Right ventricle myocardium superior (tissue), 1 donor: ENCODE measurements around the gene SEPHS1. TPM values are rescaled to one million over a fixed set of nuclear protein-coding genes. Genes with fewer than 3 reads are reported as not detected.

Source experiments
- ATAC-seq: fragments of 200-7000 bp; cut with Tn5 transposase; one replicate; pipeline ENCODE4 v1.9.1; 2020; ENCODE audit warnings: mild to moderate bottlenecking; ENCODE audit not compliant: poor library complexity
- DNase-seq: peaks from one replicate; pipeline ENCODE4 v3.0.0-alpha.2; 2020
- intact Hi-C: fragments of 100-400 bp; cut with DNase I; formaldehyde crosslinking; loops from one replicate; pipeline ENCODE4 v1.11.2; 2022
- total RNA-seq: library from RNA; stranded (reverse); fragmentation: NEBNext Ultra II Directional; extraction: Animal tissue kit (Norgen Biotek cat#: 25700); gene quantifications from one replicate; pipeline ENCODE4 v1.2.1, GENCODE V29; 2021
- donor health status: DM: no; HTN: yes; CAD: no; lungs with severe emphysema.

SEPHS1 gene
- total RNA-seq, 1 donor from 2014 or later: 27.8 TPM

DNA sequence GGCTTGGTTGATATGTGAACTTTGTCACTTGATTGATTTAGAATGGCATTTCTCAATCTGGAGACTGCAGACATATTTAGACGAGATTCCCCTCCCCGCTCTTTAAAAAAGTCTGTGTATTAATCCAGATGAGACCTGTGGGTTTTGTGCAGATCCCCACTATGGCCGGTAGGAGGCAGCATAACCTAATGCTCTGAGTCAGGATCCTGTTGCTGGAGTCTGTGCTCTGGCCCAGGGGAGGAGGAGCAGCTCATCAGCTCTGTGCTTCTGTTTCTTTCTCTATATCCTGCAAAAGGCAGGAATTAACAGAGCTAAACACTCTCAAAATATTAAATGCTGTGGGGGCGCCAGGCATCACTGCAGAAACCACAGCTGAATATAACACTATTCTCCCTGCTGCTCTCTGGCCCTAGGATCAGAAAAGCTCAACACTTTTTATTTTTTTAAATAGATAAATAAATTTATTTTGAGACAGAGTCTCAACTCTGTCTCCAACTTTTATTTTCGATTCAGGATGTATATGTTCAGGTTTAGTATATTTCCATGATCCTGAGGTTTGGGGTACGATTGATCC, 23.9 kb upstream of the SEPHS1 start:
- peak; percentile 59 for DNase-seq
- peak; percentile 91 for ATAC-seq
- intact Hi-C loops: loop anchor here (5.0 kb wide), 2 partner anchors 70 to 165 kb away; no protein-coding TSS in a partner anchor

DNA sequence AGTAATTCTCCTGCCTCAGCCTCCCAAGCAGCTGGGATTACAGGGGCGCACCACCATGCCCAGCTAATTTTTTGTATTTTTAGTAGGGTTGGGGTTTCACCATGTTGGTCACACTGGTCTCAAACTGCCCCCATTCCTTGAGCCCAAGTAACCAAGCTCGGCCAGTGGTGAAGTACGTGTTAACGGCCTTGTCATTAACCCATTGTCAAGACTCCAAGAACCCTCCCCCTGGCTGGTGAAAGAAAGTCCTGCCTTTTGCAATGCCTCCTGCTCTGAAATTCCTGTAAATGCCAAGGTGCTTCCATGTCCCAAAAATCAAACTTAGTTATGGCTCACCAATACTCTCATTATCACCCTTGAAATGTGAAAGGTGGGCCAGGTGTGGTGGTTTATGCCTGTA, 18.8 kb upstream of the SEPHS1 start:
- intact Hi-C loops: no loop called here
- no peak for DNase-seq
- ATAC-seq: no peak

DNA sequence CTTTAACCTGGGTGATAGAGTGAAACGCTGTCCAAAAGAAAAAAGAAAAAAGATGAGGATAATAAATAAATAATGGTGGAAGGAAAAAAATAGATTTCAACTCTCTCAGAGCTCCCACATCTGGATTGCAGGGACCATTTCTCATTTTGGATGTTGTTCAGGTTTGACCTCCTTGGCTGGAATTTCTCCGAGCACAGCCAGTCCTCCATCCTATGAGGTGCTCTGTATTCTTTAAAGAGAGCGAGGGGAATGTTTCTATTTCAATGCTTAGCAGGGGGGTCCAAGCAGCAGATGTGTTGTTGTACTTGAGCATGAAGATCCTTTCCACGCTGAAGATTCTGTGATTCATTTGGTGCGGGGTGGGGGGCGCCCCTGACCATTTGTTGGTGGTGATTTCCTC, 17.7 kb upstream of the SEPHS1 start:
- intact Hi-C loops: no loop called here
- DNase-seq (no peak), ATAC-seq (no peak)

DNA sequence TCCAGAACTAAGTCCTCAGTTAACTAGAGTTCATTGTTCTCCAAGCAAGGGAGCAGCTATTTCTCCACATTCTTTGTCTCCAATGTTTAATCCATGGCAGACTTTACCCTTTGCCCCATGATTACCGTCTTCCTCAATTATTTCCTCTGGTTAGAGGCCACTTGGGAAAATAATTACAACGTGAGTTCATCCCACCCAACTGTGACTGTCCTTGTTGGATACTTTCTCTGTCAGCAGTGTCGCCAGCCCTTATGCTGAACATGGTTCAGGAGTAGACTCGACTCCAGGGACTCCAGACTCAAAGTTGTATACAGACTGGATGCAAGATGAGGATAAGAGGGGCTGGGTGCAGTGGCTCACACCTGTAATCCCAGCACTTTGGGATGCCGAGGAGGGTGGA, 17.1 kb upstream of the SEPHS1 start:
- ATAC-seq (no peak), DNase-seq (no peak)
- intact Hi-C loops: no loop called here

DNA sequence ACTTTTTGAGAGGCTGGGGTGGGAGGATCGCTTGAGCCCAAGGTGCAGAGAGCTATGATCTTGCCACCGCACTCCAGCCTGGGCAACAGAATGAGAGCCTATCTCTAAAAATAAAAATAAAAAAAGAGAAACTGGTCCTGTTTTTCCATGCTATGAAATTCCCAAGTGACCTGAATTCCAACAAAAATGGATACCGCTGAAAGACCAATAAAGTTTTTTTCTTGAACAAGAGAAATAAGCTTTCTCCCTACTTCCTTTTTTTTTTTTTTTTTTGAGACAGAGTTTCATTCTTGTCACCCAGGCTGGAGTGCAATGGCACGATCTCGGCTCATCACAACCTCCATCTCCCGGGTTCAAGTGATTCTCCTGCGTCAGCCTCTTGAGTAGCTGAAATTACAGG, 12.5 kb upstream of the SEPHS1 start:
- ATAC-seq (no peak), DNase-seq (no peak)
- intact Hi-C loops: no loop called here

DNA sequence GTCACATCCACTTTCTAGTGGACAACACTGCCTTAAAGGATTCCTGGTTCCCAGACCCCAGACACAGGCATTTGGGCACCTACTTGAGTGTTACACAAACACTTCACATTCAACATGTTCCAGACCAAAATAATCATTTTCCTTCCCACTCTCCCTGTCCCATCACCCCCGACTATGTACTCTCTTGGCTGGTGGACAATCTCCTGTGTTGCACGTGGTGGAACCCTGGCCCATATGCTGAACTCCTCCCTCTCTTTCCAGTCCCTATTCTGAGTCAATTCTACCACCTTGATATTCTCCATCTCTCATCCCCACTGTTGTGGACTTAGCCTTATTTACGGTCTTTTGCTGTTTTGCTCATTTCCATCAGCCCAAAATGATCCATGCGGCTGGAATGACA, 8.3 kb upstream of the SEPHS1 start:
- DNase-seq (no peak), ATAC-seq (no peak)
- intact Hi-C loops: no loop called here

DNA sequence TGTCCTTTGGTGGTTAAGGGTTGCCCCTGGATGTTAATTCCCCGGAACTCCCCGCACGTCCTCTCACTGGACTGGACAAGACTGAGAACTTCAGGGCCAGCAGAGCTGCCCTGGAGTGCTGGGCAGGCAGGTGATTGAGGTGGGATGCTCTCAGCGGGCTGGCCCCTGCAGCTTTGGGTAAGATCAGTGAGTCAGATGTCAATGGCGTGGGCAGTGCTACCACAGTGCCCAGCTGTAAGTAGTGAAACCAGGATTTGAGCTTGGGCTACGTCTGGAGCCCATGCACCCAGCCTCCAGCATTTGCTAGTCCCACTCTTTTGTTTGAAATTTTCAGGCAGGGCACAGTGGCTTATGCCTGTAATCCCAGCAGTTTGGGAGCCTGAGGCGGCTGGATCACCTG, 6.7 kb upstream of the SEPHS1 start:
- DNase-seq: no peak
- intact Hi-C loops: no loop called here
- no peak for ATAC-seq

DNA sequence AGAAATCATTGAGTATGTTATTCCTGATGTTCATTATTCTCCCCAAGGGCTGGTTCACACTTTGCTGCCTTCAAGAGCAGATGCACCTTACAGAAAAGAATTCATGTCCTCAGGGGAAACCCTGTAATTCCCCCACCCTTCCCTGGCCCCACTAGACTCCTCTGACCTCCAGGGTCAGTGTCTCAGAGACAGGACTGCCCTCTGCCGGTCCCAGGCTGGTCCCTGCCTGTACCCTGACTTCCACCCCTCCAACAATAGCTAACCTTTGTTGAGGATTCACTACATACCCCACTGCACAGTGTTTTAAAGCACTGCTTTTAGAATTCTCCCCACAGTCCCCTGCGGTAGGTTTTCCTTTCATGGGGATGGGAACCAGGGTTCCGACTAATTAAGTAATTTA, 4.4 kb upstream of the SEPHS1 start:
- no peak for ATAC-seq
- intact Hi-C loops: no loop called here
- no peak for DNase-seq

DNA sequence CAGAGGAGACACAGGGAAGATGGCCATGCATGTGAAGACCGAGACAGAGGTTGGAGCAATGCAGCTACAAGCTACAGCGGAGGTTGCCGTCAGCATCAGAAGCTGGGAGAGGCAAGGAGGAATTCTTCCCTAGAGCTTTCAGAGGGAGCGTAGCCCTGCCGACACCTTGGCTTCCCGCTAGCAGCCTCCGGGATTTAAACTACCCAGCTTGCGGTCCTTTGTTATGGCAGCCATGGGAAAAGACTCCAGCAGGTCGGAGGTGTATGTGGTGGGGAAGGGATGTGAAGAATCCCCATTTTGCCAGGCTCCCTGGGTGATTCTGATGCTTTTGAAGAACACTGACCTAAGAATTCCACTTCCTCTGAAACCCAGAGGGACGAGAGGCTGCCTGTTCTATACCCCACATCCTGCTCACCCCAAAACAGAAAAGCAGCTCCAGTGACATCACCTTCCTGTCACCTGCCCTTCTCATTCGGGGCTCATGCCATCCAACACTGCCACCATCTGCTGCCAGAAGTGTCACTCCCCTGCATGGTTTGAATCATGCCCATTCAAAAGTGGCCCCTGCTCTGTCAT, 3.3 kb upstream of the SEPHS1 start:
- DNase-seq (no peak), ATAC-seq (no peak)
- intact Hi-C loops: no loop called here

DNA sequence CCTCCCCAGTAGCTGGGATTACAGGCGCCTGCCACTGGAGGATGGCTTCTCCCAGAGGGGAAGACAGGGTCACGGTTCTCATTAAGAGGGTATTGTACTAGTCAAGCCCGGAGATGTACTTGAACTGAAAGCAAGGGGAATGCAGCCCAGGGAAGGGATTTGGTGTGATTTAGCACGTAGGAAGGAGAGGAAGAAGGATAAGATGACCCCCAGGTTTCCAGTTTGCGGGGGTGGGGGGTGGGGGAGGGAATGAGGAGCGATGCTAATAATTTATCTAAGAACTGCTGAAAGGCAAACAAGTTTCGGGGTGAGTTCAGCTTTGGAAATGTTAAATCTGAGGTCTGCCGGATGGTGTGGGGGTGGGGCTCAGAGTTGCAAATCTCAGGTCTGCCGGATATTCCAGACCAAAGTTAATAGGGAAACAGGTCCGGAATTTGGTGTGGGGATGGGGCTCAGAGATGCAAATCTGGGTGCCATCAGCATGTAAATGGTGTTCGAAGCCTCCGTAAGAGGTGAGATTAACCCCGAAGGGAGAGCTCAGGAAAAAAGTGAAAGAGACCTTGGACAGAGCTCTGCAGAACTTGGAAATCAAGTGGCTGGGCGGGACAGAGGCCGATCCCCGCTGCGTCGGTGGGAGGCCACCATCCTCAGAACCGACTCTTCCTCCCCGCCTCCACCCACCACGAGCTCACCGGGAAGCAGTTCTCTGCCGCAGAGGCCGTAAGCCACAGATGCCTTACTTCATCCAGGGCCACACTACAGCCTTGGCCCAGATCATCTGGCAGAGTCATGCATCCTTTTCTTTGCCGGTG, 1.6 kb upstream of the SEPHS1 start:
- intact Hi-C loops: loop anchor here (5.0 kb wide), 1 partner anchor 47 kb away; the partner anchor contains the start of gene PHYH
- DNase-seq (peak; percentile 58), ATAC-seq (peak; percentile 33)

DNA sequence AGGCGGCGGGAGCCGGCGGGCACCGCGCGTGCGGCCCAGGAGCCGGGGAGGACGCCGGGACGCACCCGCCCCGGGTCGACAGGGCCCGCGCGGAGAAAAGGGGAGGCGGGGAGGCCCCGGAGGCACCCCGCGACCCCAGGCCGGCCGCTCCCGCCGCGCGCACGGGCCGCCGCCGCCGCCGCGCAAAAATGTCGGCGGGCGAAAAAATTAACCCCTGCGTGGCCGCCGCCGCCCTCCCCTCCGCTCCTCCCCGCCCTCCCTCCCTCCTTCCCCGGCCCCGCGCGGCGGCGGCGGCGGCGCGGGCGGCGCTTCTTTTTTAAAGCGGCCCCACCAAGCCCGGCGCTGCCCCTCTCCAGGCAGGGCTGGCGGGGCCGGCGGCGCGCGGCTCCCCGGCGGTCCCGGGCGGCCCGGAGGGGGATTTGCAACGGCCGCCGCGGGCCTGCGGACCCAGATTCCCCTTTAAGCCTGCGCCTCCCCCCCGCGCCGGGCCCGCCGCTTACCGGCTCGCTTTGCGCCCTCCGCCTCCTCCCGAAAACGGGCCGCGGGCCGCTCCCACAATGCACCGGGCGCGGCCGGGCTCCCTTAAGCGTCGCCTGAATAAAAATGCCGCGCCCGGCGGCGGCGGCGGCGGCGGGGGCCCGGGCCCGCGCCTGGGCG, 465 bp downstream of the SEPHS1 start:
- intact Hi-C loops: loop anchor here (5.0 kb wide), 1 partner anchor 45 kb away; the partner anchor contains the start of gene PHYH
- ATAC-seq: peak; percentile 82
- DNase-seq: peak; percentile 90

DNA sequence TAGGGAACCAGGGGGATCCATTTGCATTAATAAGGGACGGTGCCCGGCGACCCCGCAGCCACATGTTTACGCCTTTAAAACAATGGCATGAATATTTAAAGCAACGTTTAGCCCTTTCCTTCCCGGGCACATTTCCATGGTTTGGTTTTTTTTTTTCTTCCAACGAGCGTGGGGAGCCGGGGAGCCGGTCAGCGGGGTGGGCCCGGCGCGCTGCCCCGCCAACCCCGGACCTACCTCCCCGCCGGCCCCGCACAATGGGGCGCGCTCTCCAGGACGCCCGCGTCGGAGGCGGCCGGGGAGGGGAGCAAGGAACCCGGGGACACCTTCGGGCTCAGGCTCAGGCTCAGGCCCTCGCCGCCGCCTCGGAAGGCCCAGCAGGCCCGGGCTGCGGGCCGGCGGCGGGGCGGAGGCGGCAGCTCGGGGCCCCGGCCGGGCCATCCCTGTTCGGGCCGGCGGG, 1.0 kb downstream of the SEPHS1 start:
- ATAC-seq: peak; percentile 21

DNA sequence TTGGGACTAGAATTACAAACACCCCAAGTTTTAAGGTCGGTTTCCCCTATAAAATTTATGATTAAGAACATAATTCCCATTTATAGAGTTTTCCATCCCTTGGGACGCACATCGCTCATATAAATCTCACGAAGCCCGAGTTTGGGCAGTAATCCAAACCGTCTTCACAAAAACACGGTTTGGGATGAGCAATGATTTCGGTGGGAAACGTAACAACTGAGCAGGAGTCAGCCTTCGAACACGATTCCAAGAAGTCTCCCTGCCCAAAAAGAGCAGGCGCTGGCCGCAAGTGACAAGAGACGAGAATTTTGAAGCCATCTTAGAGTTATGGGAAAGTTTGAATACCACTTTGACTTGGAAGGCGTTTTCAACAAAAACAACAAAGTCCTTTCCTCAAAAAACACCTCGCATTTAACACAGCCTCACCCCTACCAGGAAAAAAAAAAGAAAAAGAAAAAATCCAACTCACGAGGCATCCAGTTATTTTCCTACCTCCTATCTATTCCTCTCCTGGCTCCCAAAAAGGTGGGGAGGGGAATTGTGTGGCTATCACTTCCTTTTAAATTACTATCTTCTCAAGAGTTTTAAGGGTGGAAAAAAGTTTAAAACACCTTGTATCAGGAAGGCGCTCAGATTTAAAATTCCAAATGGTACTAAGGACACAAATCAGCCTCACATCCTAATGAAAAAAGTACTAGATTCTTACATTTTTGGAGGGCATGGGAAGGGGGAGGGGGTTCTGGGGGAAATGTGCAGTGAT, 1.6 kb downstream of the SEPHS1 start:
- no peak for ATAC-seq
- intact Hi-C loops: loop anchor here (5.0 kb wide), 1 partner anchor 44 kb away; the partner anchor contains the start of gene PHYH
- DNase-seq: no peak

More for the DNA sequence above, 1.0 kb downstream of the SEPHS1 start:
- intact Hi-C loops: loop anchor here (5.0 kb wide), 1 partner anchor 45 kb away; the partner anchor contains the start of gene PHYH
- DNase-seq: peak; percentile 48

DNA sequence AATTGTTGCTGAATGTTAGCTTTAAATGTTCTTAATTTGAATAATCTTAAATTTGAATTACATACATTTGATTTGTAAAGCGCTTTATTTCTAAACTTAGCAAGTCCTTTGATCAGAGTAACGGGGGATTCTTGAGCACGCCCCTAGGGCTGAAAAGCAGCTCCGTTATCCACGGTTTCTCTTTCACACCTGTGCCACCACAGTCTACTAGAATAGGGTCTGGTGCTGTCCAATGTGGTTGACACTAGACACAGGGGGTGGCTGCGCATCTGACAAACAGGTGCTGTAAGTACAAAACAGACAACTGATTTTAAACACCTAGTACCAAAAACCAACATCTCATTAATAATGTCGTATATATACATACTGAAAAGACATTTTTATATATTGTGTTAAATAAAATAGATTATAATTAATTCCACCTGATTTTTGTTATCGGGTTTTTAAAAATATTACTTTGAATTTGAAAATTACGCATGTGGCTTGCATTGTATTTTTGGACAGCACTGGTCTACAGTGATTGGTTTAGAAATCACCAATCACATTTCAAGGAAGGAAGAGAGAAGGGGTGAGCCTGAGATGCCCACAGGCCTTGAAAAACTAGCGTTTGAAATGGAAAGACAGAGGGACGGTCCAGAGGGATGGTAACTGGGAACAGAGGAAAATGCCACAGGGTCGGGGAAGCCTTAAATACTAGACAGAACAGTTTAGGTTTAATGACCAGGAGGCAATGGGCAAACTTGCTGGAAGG, 7.3 kb downstream of the SEPHS1 start:
- DNase-seq: no peak
- ATAC-seq: no peak
- intact Hi-C loops: no loop called here

DNA sequence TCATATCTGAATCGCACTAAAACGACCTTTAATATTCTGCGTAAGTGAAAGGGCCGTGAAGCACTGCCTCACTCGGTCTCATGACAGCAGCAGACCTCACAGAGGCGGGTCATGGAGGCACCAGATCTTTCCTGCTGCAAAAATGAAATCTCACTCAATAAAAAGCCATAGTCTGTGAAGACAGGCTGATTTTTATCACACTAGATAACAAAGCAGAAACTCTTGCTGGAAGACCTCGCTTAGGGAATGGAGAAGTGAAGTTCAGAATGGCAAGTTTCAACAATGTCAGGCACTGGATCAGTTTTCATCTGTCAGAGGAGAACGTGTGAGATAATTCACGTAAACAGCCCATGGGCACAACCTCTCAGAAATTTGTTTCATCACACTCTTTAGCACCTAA, 8.0 kb downstream of the SEPHS1 start:
- DNase-seq: no peak
- peak; percentile 63 for ATAC-seq
- intact Hi-C loops: no loop called here

DNA sequence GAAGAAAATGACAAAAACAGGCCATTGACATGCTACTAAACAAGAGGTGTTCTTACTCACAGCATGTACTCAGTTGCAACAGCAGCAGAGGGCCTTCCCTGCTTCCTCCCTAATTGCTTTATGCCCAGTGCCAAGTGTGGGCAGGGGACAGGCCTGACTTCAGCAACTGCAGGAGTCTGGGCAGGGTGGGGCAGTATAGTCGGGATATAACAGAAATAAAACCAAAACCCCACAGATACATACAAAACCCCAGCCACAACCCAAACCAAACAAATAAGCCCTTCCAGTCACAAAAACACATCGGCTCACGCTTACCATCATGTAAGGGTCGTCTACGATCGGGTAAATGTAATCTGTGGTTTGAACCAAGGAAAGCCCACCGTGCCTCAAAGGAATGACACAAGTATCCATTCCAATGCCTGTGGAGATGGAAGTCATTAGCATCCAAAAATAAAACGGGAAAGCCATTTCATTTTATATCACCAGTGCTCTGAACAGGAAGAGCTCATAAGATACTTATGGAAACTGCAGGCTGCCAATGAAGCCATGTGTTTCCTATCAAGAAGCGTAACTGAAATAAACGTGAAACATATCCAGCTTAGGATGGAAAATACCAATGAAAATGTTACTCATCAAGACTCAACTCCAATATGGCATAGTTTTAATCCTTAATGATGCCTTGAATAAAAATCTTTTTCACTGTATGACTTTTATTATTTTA, 9.5 kb downstream of the SEPHS1 start:
- ATAC-seq (peak; percentile 73), DNase-seq (no peak)
- intact Hi-C loops: no loop called here

DNA sequence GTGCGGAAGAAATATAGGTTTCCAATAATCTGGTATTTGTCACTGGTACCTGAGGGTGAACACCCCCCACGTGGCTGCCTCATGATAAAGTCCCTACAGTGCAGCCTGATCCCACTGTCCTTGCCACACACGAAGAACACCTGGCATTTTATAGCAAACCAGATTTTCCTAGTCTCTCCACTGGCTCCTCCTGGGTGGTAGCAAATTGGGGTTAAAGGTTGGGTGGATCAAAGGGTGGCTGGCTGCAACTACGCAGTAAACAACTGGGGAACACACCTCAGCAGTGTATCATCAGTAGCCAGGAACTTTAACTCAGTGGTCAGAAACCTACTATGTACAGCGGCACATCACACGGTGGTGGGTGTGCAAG, 10.3 kb downstream of the SEPHS1 start:
- intact Hi-C loops: no loop called here
- no peak for DNase-seq
- ATAC-seq: peak; percentile 19
